Spleen (tissue), 7 donors: ENCODE results near the gene MRPS34.

Experiments used
- POLR2A ChIP-seq, 3 donors: fragments of 450-650 bp; IDR thresholded peaks; one replicate each; pipeline ENCODE4 v1.5.1; 2017; ENCODE audit warnings: antibody characterized with exemption in 3 of 3, mild to moderate bottlenecking in 1 of 3
- TF ChIP-seq, protein P1 (sequence below), 11 experiments: fragments of 200-600 bp in 7 of 11; fragments of 450-650 bp in 4 of 11; sonication (generic) in 4 of 11; IDR thresholded peaks in 8 of 11; conservative IDR thresholded peaks in 3 of 11; 1 replicate in 7 of 11; 2 replicates in 4 of 11; pipeline versions ENCODE4 v1.4.0 to v1.8.0; 2016 to 2021; ENCODE audit warnings: antibody characterized with exemption in 11 of 11, inconsistent platforms in 4 of 11, mild to moderate bottlenecking in 1 of 11
- donor health status: DM: no; HTN: no; CAD: no; lungs with moderate emphysema.
- donor health status: DM: no; HTN: no; CAD: no.
- donor health status: DM: no; HTN: no; CAD: no.

DNA sequence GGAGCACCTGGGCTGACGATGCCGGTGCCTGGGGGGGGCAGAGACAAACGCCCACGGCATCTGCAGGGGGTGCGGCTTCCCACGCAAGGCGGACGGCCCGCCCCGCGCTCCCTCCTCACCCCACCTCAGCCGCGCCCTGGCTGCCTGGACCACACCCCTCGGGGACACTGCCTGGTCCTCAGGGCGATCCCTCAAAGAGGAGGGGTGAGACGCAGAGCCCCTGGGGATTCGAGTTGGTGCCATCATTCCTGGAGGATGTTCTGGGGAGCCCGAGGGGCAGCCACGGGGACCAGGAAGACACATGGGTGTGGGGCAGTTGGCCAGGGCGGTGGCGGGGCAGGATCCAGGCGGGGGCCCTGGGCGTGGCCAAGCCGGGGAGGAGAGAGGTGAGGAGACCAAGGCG lies 16.7 kb upstream of the MRPS34 start:
- TF ChIP-seq, protein P1, sequence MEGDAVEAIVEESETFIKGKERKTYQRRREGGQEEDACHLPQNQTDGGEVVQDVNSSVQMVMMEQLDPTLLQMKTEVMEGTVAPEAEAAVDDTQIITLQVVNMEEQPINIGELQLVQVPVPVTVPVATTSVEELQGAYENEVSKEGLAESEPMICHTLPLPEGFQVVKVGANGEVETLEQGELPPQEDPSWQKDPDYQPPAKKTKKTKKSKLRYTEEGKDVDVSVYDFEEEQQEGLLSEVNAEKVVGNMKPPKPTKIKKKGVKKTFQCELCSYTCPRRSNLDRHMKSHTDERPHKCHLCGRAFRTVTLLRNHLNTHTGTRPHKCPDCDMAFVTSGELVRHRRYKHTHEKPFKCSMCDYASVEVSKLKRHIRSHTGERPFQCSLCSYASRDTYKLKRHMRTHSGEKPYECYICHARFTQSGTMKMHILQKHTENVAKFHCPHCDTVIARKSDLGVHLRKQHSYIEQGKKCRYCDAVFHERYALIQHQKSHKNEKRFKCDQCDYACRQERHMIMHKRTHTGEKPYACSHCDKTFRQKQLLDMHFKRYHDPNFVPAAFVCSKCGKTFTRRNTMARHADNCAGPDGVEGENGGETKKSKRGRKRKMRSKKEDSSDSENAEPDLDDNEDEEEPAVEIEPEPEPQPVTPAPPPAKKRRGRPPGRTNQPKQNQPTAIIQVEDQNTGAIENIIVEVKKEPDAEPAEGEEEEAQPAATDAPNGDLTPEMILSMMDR (IDR thresholded peaks at IDR 0.05 in 8 of 11, conservative IDR thresholded peaks at IDR 0.05 in 3 of 11): no peak
- no peak for TF ChIP-seq POLR2A (IDR thresholded peaks at IDR 0.05)
